NB4 (cell line): ENCODE measurements around the gene CRTC1.

Source experiments
- DNase-seq: peaks from one replicate; pipeline ENCODE4 v3.0.0; 2010; ENCODE audit warnings: low read depth
- H3K4me3 ChIP-seq: one replicate; pipeline ENCODE4 v1.5.1; 2011; ENCODE audit warnings: mild to moderate bottlenecking, low read depth, low read length, moderate library complexity
- CTCF ChIP-seq: IDR thresholded peaks from one replicate; pipeline ENCODE4 v1.5.1; 2012; ENCODE audit warnings: low read depth, low read length
- MAX ChIP-seq: IDR thresholded peaks from 2 replicates; pipeline ENCODE4 v1.6.1; 2011; ENCODE audit warnings: low read depth, low read length
- MYC ChIP-seq: IDR thresholded peaks from 2 replicates; pipeline ENCODE4 v1.6.1; 2011; ENCODE audit warnings: low read depth, low read length
- POLR2A ChIP-seq: IDR thresholded peaks from 2 replicates; pipeline ENCODE4 v1.6.1; 2011; ENCODE audit warnings: mild to moderate bottlenecking; ENCODE audit not compliant: insufficient read length; ENCODE audit errors: extremely low read depth

The CRTC1 gene

GRCh38 chr19:18636969-18637629 lies 46.4 kb upstream of the CRTC1 start, which contains the start of gene KLHL26:
KLHL26 (plus strand) TSS chr19:18637028; CDS start chr19:18637055, 27 bp downstream.
- DNase-seq = no peak
- TF ChIP-seq POLR2A (peak; percentile 63), CTCF (no peak)

DNA sequence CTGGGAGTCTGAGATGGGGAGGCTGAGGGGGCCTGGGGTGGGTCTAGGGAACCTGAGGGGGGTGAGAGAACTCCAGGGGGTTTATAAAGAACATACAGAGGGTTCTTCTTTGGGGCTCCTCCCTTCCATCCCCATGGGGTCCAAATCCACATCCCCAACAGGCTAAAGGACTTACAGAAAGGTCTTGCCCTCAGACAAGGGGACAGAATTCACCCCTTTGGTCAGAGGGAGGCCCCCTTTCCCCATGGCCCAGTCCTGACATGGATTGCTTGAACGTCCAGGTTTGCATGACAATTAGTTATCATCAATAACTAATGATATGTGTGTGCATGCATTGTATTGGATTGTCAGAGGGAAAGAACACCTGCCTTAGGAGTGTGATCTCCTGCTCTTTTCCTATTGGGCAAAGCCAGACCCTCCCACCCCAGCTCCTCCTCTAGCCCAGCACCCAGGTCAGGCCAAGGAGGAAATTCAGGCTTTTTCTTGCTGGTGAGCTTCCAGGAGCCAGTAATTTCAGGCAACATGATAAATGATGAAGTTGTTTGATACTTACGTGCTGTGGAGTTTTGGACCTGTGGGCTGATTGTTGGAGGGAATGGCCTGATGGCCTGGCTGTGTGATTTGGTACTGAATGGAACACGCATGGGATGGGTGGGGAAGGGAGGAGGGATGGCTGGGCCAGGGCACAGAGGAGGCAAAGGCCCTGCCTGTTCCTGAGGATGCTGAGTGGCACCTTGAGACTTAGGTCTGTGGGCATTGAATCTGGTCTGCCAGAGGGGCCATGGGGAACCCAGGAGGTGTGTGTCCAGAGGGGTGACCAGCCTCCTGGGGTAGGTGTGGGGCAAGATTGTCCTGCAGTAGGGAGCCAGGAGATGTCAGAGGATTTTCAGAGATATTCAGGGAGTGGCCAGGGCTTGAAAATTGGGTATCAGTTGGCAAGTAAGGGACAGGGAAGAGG lies 45.5 kb upstream of the CRTC1 start:
- peak; percentile 32 for DNase-seq
- H3K4me3 ChIP-seq = peak overlapping the region; percentile 76
- TF ChIP-seq MAX (no peak), POLR2A (no peak), CTCF (no peak), MYC (no peak)

More at GRCh38 chr19:18636969-18637629, 46.4 kb upstream of the CRTC1 start, which contains the start of gene KLHL26:
- peak within 1 kb of the TSS; percentile 76 for H3K4me3 ChIP-seq

- TF ChIP-seq POLR2A (no peak), MAX (no peak), CTCF (no peak), MYC (no peak)
- no peak for DNase-seq
- H3K4me3 ChIP-seq = no peak overlapping the region
Measured at GRCh38 chr19:18639706-18640243, 43.7 kb upstream of the CRTC1 start.

- peak; percentile 88 for DNase-seq
- TF ChIP-seq MYC = peak; percentile 32; the same call in 1 of the 2 replicates
- no peak for TF ChIP-seq POLR2A
- TF ChIP-seq CTCF = peak; percentile 55
- TF ChIP-seq MAX = no peak
- peak overlapping the region; percentile 36 for H3K4me3 ChIP-seq
Measured at GRCh38 chr19:18644196-18645034, 39.1 kb upstream of the CRTC1 start.

DNA sequence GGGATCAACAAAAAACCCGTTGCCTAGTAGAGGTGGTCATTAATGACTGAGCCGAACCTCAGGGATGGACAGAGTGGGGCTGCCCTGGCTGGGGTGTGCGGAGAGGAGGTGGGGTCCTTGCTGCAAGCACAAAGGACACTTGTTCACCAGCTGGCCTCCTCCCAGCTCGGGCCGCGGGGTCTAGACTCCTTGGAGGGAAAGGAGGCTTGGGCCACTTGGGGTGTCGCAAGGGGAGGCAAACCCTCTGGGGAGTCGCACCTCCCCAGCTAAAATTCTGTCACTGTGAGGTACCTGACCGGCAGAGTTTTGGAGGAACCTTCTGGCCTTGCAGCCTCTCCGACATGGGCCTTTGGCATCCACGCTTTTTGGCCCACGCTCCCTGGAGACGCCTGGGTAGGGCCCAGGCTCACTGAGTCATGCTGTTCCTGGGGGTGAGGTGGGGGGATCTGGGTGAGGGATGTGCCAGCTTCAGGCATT lies 38.4 kb upstream of the CRTC1 start:
- peak overlapping the region; percentile 36 for H3K4me3 ChIP-seq
- peak; percentile 81 for DNase-seq
- no peak for TF ChIP-seq CTCF
- no peak for TF ChIP-seq MAX
- TF ChIP-seq POLR2A = no peak
- TF ChIP-seq MYC = no peak; the same call in 1 of the 2 replicates
